Skeletal muscle tissue (tissue), 4 donors: ENCODE results near the gene CMTR1. TPM values are rescaled to one million over a fixed set of nuclear protein-coding genes. Genes with fewer than 3 reads are reported as not detected.

Experiments used
- H3K27ac ChIP-seq: one replicate; pipeline ENCODE4 v1.7.0; 2013; ENCODE audit warnings: mild to moderate bottlenecking, low read depth, low read length, inconsistent platforms
- H3K27me3 ChIP-seq, 3 donors: one replicate each; pipeline ENCODE4 v1.7.0; 2013; ENCODE audit warnings: low read length in 3 of 3; ENCODE audit not compliant: control insufficient read depth in 3 of 3, insufficient read depth in 3 of 3
- H3K36me3 ChIP-seq, 3 donors: one replicate each; pipeline ENCODE4 v1.7.0; 2013; ENCODE audit warnings: low read length in 3 of 3; ENCODE audit not compliant: control insufficient read depth in 3 of 3, insufficient read depth in 3 of 3
- H3K4me1 ChIP-seq, 3 donors: one replicate each; pipeline ENCODE4 v1.7.0; 2013; ENCODE audit warnings: low read length in 3 of 3, mild to moderate bottlenecking in 3 of 3; ENCODE audit not compliant: control insufficient read depth in 3 of 3, insufficient read depth in 3 of 3
- H3K4me3 ChIP-seq, 3 donors: one replicate each; pipeline ENCODE4 v1.7.0; 2013; ENCODE audit warnings: low read length in 3 of 3
- H3K9ac ChIP-seq, 3 donors: one replicate each; pipeline ENCODE4 v1.7.0; 2013; ENCODE audit warnings: low read length in 3 of 3, mild to moderate bottlenecking in 3 of 3, moderate library complexity in 2 of 3, low read depth in 1 of 3
- H3K9me3 ChIP-seq, 3 donors: one replicate each; pipeline ENCODE4 v1.7.0; 2013; ENCODE audit warnings: low read length in 3 of 3; ENCODE audit not compliant: control insufficient read depth in 3 of 3
- total RNA-seq: library from RNA; depleted of rRNA; stranded (reverse); fragments of >200 nt; gene quantifications from one replicate; pipeline ENCODE4 v1.2.3, GENCODE V29; 2014
- donor health status: Osteomylitis.

The CMTR1 gene
- total RNA-seq, 1 donor from 2014 or later: 29.2 TPM

GRCh38 chr6:37524025-37524969, 91.3 kb downstream of the CMTR1 start:
- Histone ChIP-seq H3K36me3 (no peaks in the 10 kb centered on the region), H3K27ac (no peak overlapping the region), H3K4me1 (no peaks in the 10 kb centered on the region), H3K9ac (no peak overlapping the region), H3K4me3 (no peak overlapping the region), H3K9me3 (no peaks in the 10 kb centered on the region), H3K27me3 (peaks cover 9 to 36% (median 33%) of the 10 kb centered on the region in 3 donors)

- Histone ChIP-seq H3K36me3 (no peaks in the 10 kb centered on the region), H3K27me3 (peaks cover 11 to 36% (median 35%) of the 10 kb centered on the region in 3 donors), H3K9me3 (no peaks in the 10 kb centered on the region), H3K27ac (no peak overlapping the region), H3K9ac (no peak overlapping the region), H3K4me1 (no peaks in the 10 kb centered on the region), H3K4me3 (no peak overlapping the region)
Observed at GRCh38 chr6:37524970-37525318, 91.9 kb downstream of the CMTR1 start.

- no peak overlapping the region for H3K9ac ChIP-seq
- no peaks in the 10 kb centered on the region for H3K4me1 ChIP-seq
- no peak overlapping the region for H3K27ac ChIP-seq
- H3K27me3 ChIP-seq: peaks cover 13 to 38% (median 37%) of the 10 kb centered on the region in 3 donors
- H3K9me3 ChIP-seq: no peaks in the 10 kb centered on the region
- H3K36me3 ChIP-seq: no peaks in the 10 kb centered on the region
- no peak overlapping the region for H3K4me3 ChIP-seq
Observed at GRCh38 chr6:37525460-37526357, 92.7 kb downstream of the CMTR1 start.

- no peak overlapping the region for H3K27ac ChIP-seq
- H3K9me3 ChIP-seq: no peaks in the 10 kb centered on the region
- no peaks in the 10 kb centered on the region for H3K36me3 ChIP-seq
- no peaks in the 10 kb centered on the region for H3K4me1 ChIP-seq
- H3K9ac ChIP-seq: no peak overlapping the region
- H3K4me3 ChIP-seq: no peak overlapping the region
- H3K27me3 ChIP-seq: peaks cover 25 to 44% (median 44%) of the 10 kb centered on the region in 3 donors
Observed at GRCh38 chr6:37528541-37528940, 95.5 kb downstream of the CMTR1 start.

GRCh38 chr6:37530297-37530696, 97.3 kb downstream of the CMTR1 start:
- Histone ChIP-seq H3K4me1 (no peaks in the 10 kb centered on the region), H3K9me3 (no peaks in the 10 kb centered on the region), H3K4me3 (no peak overlapping the region), H3K27me3 (peaks cover 43 to 61% (median 58%) of the 10 kb centered on the region in 3 donors), H3K36me3 (no peaks in the 10 kb centered on the region), H3K27ac (no peak overlapping the region), H3K9ac (no peak overlapping the region)

GRCh38 chr6:37531026-37531425, 98.0 kb downstream of the CMTR1 start:
- no peak overlapping the region for H3K9ac ChIP-seq
- H3K27ac ChIP-seq: no peak overlapping the region

More at GRCh38 chr6:37531026-37531425, 98.0 kb downstream of the CMTR1 start:
- H3K36me3 ChIP-seq: no peaks in the 10 kb centered on the region
- H3K4me1 ChIP-seq: peaks cover 4 to 5% (median 4%) of the 10 kb centered on the region in 3 donors
- H3K27me3 ChIP-seq: peaks cover 50 to 68% (median 66%) of the 10 kb centered on the region in 3 donors
- H3K4me3 ChIP-seq: no peak overlapping the region
- no peaks in the 10 kb centered on the region for H3K9me3 ChIP-seq

Other genes starting within 250 kb of the CMTR1 start
- 3.7 TPM for gene TBC1D22B, start 175.4 kb upstream of the CMTR1 start, total RNA-seq
- gene TMEM217, start 175.1 kb upstream of the CMTR1 start, total RNA-seq: under 0.01 TPM
- 6.3 TPM for gene RNF8, start 79.2 kb upstream of the CMTR1 start, total RNA-seq
- 16.2 TPM for gene CCDC167, start 66.7 kb downstream of the CMTR1 start, total RNA-seq